WTC11 (cell line): ENCODE measurements around the gene MAN2B2. TPM values are rescaled to one million over a fixed set of nuclear protein-coding genes. Genes with fewer than 3 reads are reported as not detected.

Experiments used
- ARID4B ChIP-seq: sonication (generic); formaldehyde crosslinking; IDR thresholded peaks from 2 replicates; pipeline ENCODE4 v1.8.0; 2023; ENCODE audit warnings: missing genetic modification reagents, mild to moderate bottlenecking, borderline replicate concordance
- ATF6 ChIP-seq: sonication (generic); formaldehyde crosslinking; IDR thresholded peaks from 2 replicates; pipeline ENCODE4 v1.8.1; 2023; ENCODE audit warnings: mild to moderate bottlenecking, missing genetic modification reagents
- ETV6 ChIP-seq: sonication (generic); formaldehyde crosslinking; IDR thresholded peaks from 2 replicates; pipeline ENCODE4 v1.8.1; 2022; ENCODE audit warnings: mild to moderate bottlenecking, missing genetic modification reagents
- FOXK1 ChIP-seq: sonication (generic); formaldehyde crosslinking; IDR thresholded peaks from 2 replicates; pipeline ENCODE4 v1.8.0; 2022; ENCODE audit warnings: mild to moderate bottlenecking, moderate library complexity, missing genetic modification reagents
- GABPB1 ChIP-seq: sonication (generic); formaldehyde crosslinking; IDR thresholded peaks from 2 replicates; pipeline ENCODE4 v1.8.1; 2023; ENCODE audit warnings: mild to moderate bottlenecking, missing genetic modification reagents
- GTF2I ChIP-seq: fragments of 250-450 bp; sonication (Bioruptor Pico); conservative IDR thresholded peaks from 2 replicates; pipeline ENCODE4 v1.4.0; 2021; ENCODE audit warnings: mild to moderate bottlenecking
- JAZF1 ChIP-seq: fragments of 250-450 bp; sonication (Bioruptor Pico); IDR thresholded peaks from 2 replicates; pipeline ENCODE4 v1.9.0; 2021; ENCODE audit warnings: moderate library complexity, mild to moderate bottlenecking, inconsistent platforms
- TEAD4 ChIP-seq: sonication (generic); formaldehyde crosslinking; IDR thresholded peaks from 2 replicates; pipeline ENCODE4 v1.8.0; 2022; ENCODE audit warnings: mild to moderate bottlenecking, missing genetic modification reagents
- USF2 ChIP-seq: sonication (generic); formaldehyde crosslinking; IDR thresholded peaks from 2 replicates; pipeline ENCODE4 v1.8.1; 2023; ENCODE audit warnings: mild to moderate bottlenecking, missing genetic modification reagents, moderate library complexity
- ZNF317 ChIP-seq: sonication (generic); formaldehyde crosslinking; IDR thresholded peaks from 2 replicates; pipeline ENCODE4 v1.8.1; 2023; ENCODE audit warnings: low read depth, mild to moderate bottlenecking, moderate library complexity, missing genetic modification reagents, borderline replicate concordance
- ZNF532 ChIP-seq: fragments of 250-450 bp; sonication (Bioruptor Pico); IDR thresholded peaks from 2 replicates; pipeline ENCODE4 v1.9.0; 2021; ENCODE audit warnings: mild to moderate bottlenecking, borderline replicate concordance
- ZSCAN18 ChIP-seq: fragments of 250-450 bp; sonication (Bioruptor Pico); IDR thresholded peaks from 2 replicates; pipeline ENCODE4 v2.1.2; 2022; ENCODE audit warnings: mild to moderate bottlenecking, moderate library complexity
- total RNA-seq: library from RNA; stranded (reverse); gene quantifications from 3 replicates; pipeline ENCODE4 v1.2.3, GENCODE V29; 2021
- TF ChIP-seq, protein P1 (sequence below): sonication (generic); formaldehyde crosslinking; IDR thresholded peaks from 2 replicates; pipeline ENCODE4 v1.8.1; 2023; ENCODE audit warnings: mild to moderate bottlenecking, moderate library complexity, missing genetic modification reagents
- TF ChIP-seq, protein P2 (sequence below): sonication (generic); formaldehyde crosslinking; IDR thresholded peaks from 2 replicates; pipeline ENCODE4 v1.8.1; 2023; ENCODE audit warnings: mild to moderate bottlenecking, missing genetic modification reagents
- TF ChIP-seq, protein P3 (sequence below): sonication (generic); formaldehyde crosslinking; conservative IDR thresholded peaks from 2 replicates; pipeline ENCODE4 v1.8.1; 2022; ENCODE audit warnings: mild to moderate bottlenecking, missing genetic modification reagents
- TF ChIP-seq, protein P4 (sequence below): sonication (generic); formaldehyde crosslinking; conservative IDR thresholded peaks from 2 replicates; pipeline ENCODE4 v1.8.1; 2023; ENCODE audit warnings: mild to moderate bottlenecking, low read depth, missing genetic modification reagents, moderate library complexity

The MAN2B2 gene
- total RNA-seq, 1 experiment from 2014 or later = 6.3 TPM

- no peak for TF ChIP-seq ZNF532
- no peak for TF ChIP-seq JAZF1 (CRISPR knock-in tag)
- TF ChIP-seq GTF2I (CRISPR knock-in tag) = no peak
- TF ChIP-seq ATF6 (CRISPR knock-in tag) = no peak
- TF ChIP-seq ETV6 (CRISPR knock-in tag) = no peak
- peak; percentile 85 for TF ChIP-seq FOXK1 (CRISPR knock-in tag)
- TF ChIP-seq ZNF317 = no peak
- TF ChIP-seq USF2 = no peak
- TF ChIP-seq, protein P1, sequence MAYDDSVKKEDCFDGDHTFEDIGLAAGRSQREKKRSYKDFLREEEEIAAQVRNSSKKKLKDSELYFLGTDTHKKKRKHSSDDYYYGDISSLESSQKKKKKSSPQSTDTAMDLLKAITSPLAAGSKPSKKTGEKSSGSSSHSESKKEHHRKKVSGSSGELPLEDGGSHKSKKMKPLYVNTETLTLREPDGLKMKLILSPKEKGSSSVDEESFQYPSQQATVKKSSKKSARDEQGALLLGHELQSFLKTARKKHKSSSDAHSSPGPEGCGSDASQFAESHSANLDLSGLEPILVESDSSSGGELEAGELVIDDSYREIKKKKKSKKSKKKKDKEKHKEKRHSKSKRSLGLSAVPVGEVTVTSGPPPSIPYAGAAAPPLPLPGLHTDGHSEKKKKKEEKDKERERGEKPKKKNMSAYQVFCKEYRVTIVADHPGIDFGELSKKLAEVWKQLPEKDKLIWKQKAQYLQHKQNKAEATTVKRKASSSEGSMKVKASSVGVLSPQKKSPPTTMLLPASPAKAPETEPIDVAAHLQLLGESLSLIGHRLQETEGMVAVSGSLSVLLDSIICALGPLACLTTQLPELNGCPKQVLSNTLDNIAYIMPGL (CRISPR knock-in tag) = peak; percentile 52
- TF ChIP-seq, protein P2, sequence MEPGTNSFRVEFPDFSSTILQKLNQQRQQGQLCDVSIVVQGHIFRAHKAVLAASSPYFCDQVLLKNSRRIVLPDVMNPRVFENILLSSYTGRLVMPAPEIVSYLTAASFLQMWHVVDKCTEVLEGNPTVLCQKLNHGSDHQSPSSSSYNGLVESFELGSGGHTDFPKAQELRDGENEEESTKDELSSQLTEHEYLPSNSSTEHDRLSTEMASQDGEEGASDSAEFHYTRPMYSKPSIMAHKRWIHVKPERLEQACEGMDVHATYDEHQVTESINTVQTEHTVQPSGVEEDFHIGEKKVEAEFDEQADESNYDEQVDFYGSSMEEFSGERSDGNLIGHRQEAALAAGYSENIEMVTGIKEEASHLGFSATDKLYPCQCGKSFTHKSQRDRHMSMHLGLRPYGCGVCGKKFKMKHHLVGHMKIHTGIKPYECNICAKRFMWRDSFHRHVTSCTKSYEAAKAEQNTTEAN = peak; percentile 36; the same call in 1 of the 2 replicates
- TF ChIP-seq, protein P3, sequence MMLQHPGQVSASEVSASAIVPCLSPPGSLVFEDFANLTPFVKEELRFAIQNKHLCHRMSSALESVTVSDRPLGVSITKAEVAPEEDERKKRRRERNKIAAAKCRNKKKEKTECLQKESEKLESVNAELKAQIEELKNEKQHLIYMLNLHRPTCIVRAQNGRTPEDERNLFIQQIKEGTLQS (CRISPR knock-in tag) = no peak
- TF ChIP-seq TEAD4 (CRISPR knock-in tag) = no peak
- TF ChIP-seq ARID4B (CRISPR knock-in tag) = no peak
- no peak for TF ChIP-seq ZSCAN18
- TF ChIP-seq GABPB1 (CRISPR knock-in tag) = peak; percentile 71; the same call in 1 of the 2 replicates
- TF ChIP-seq, protein P4, sequence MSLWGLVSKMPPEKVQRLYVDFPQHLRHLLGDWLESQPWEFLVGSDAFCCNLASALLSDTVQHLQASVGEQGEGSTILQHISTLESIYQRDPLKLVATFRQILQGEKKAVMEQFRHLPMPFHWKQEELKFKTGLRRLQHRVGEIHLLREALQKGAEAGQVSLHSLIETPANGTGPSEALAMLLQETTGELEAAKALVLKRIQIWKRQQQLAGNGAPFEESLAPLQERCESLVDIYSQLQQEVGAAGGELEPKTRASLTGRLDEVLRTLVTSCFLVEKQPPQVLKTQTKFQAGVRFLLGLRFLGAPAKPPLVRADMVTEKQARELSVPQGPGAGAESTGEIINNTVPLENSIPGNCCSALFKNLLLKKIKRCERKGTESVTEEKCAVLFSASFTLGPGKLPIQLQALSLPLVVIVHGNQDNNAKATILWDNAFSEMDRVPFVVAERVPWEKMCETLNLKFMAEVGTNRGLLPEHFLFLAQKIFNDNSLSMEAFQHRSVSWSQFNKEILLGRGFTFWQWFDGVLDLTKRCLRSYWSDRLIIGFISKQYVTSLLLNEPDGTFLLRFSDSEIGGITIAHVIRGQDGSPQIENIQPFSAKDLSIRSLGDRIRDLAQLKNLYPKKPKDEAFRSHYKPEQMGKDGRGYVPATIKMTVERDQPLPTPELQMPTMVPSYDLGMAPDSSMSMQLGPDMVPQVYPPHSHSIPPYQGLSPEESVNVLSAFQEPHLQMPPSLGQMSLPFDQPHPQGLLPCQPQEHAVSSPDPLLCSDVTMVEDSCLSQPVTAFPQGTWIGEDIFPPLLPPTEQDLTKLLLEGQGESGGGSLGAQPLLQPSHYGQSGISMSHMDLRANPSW (CRISPR knock-in tag) = no peak
Observed at GRCh38 chr4:6640292-6641163, 65.5 kb downstream of the MAN2B2 start, which contains the start of gene MRFAP1 (continued).
